ENCODE results near the gene C2orf92. TPM values are rescaled to one million over a fixed set of nuclear protein-coding genes. Genes with fewer than 3 reads are reported as not detected.
"Not testable (repeated sequence)": the region's sequence is repeated elsewhere in the genome, so short reads cannot be mapped to it uniquely, and the experiment has no call there.

The C2orf92 gene
- polyA plus RNA-seq, 3 donors: 10.6 to 22.3 (median 12.4) TPM

GRCh38 chr2:97707362-97708047 is 38.0 kb downstream of the C2orf92 start:
- no peak for DNase-seq (ENCODE audit: extremely low read depth in 1 of 11, low read depth in 9 of 11, low spot score in 4 of 11)

- DNase-seq (ENCODE audit: extremely low read depth in 1 of 11, low read depth in 9 of 11, low spot score in 4 of 11): no peak
Measured at GRCh38 chr2:97708048-97708380, 38.5 kb downstream of the C2orf92 start.

GRCh38 chr2:97708608-97709007 is 39.1 kb downstream of the C2orf92 start:
- no peak for DNase-seq (ENCODE audit: extremely low read depth in 1 of 11, low read depth in 9 of 11, low spot score in 4 of 11)

GRCh38 chr2:97711394-97711711 is 41.8 kb downstream of the C2orf92 start:
- no peak for DNase-seq (ENCODE audit: extremely low read depth in 1 of 11, low read depth in 9 of 11, low spot score in 4 of 11)

- DNase-seq (ENCODE audit: extremely low read depth in 1 of 11, low read depth in 9 of 11, low spot score in 4 of 11): not testable (repeated sequence)
Measured at GRCh38 chr2:97712175-97712574, 42.7 kb downstream of the C2orf92 start.

- DNase-seq (ENCODE audit: extremely low read depth in 1 of 11, low read depth in 9 of 11, low spot score in 4 of 11): no peak
Measured at GRCh38 chr2:97712693-97713295, 43.3 kb downstream of the C2orf92 start.

GRCh38 chr2:97713296-97714083 is 44.0 kb downstream of the C2orf92 start, which contains the start of gene ZAP70:
ZAP70 (plus strand) TSS chr2:97713576; CDS start chr2:97724037, 10,461 bp downstream.
- no peak for DNase-seq (ENCODE audit: extremely low read depth in 1 of 11, low read depth in 9 of 11, low spot score in 4 of 11)

- DNase-seq (ENCODE audit: extremely low read depth in 1 of 11, low read depth in 9 of 11, low spot score in 4 of 11): no peak
Measured at GRCh38 chr2:97714084-97714949, 44.8 kb downstream of the C2orf92 start.

GRCh38 chr2:97714950-97715652 is 45.6 kb downstream of the C2orf92 start:
- no peak for DNase-seq (ENCODE audit: extremely low read depth in 1 of 11, low read depth in 9 of 11, low spot score in 4 of 11)

- no peak for DNase-seq (ENCODE audit: extremely low read depth in 1 of 11, low read depth in 9 of 11, low spot score in 4 of 11)
Measured at GRCh38 chr2:97715951-97716694, 46.6 kb downstream of the C2orf92 start.

GRCh38 chr2:97716695-97717612 is 47.4 kb downstream of the C2orf92 start:
- no peak for DNase-seq (ENCODE audit: extremely low read depth in 1 of 11, low read depth in 9 of 11, low spot score in 4 of 11)

GRCh38 chr2:97717613-97717995 is 48.1 kb downstream of the C2orf92 start:
- no peak for DNase-seq (ENCODE audit: extremely low read depth in 1 of 11, low read depth in 9 of 11, low spot score in 4 of 11)

GRCh38 chr2:97718051-97718882 is 48.8 kb downstream of the C2orf92 start:
- DNase-seq (ENCODE audit: extremely low read depth in 1 of 11, low read depth in 9 of 11, low spot score in 4 of 11): no peak

GRCh38 chr2:97718942-97719341 is 49.4 kb downstream of the C2orf92 start:
- no peak for DNase-seq (ENCODE audit: extremely low read depth in 1 of 11, low read depth in 9 of 11, low spot score in 4 of 11)

GRCh38 chr2:97719362-97720155 is 50.0 kb downstream of the C2orf92 start:
- DNase-seq (ENCODE audit: extremely low read depth in 1 of 11, low read depth in 9 of 11, low spot score in 4 of 11): no peak

- no peak for DNase-seq (ENCODE audit: extremely low read depth in 1 of 11, low read depth in 9 of 11, low spot score in 4 of 11)
Measured at GRCh38 chr2:97720746-97721145, 51.2 kb downstream of the C2orf92 start.

Measured in renal cortex interstitium (tissue), 11 donors.